Renal pelvis (tissue), 4 donors: ENCODE results near the gene HNRNPA1L2. TPM values are rescaled to one million over a fixed set of nuclear protein-coding genes. Genes with fewer than 3 reads are reported as not detected.
"Not testable (repeated sequence)": the region's sequence is repeated elsewhere in the genome, so short reads cannot be mapped to it uniquely, and the experiment has no call there.

ENCODE experiments used
- DNase-seq: peaks from one replicate; pipeline ENCODE4 v3.0.0-alpha.2; 2013
- polyA plus RNA-seq, 3 donors: library from polyadenylated mRNA; unstranded; fragments of 120-200 nt; gene quantifications; one replicate each; pipeline ENCODE4 v1.2.1, GENCODE V29; 2013; ENCODE audit not compliant: insufficient read length in 3 of 3

Gene HNRNPA1L2
- polyA plus RNA-seq, 3 donors: 22.0 to 23.8 (median 22.8) TPM

- peak; percentile 87 for DNase-seq
Observed at GRCh38 chr13:52617070-52618060, 24.9 kb upstream of the HNRNPA1L2 start.

- DNase-seq: not testable (repeated sequence)
Observed at GRCh38 chr13:52631083-52631690, 11.0 kb upstream of the HNRNPA1L2 start.

GRCh38 chr13:52638666-52639328 is 3.4 kb upstream of the HNRNPA1L2 start:
- no peak for DNase-seq

GRCh38 chr13:52644108-52644507 is 1.9 kb downstream of the HNRNPA1L2 start:
- DNase-seq: no peak

- no peak for DNase-seq
Observed at GRCh38 chr13:52646967-52647366, 4.7 kb downstream of the HNRNPA1L2 start.

- no peak for DNase-seq
Observed at GRCh38 chr13:52650731-52651130, 8.5 kb downstream of the HNRNPA1L2 start.

GRCh38 chr13:52651897-52652195 is 9.6 kb downstream of the HNRNPA1L2 start:
- no peak for DNase-seq

GRCh38 chr13:52652196-52652979 is 10.2 kb downstream of the HNRNPA1L2 start, which contains the start of gene SUGT1:
SUGT1 (plus strand) TSS chr13:52652836; CDS start chr13:52652921, 85 bp downstream.
- peak; percentile 98 for DNase-seq

GRCh38 chr13:52652980-52653303 is 10.7 kb downstream of the HNRNPA1L2 start:
- no peak for DNase-seq

GRCh38 chr13:52659340-52659739 is 17.1 kb downstream of the HNRNPA1L2 start:
- no peak for DNase-seq

- no peak for DNase-seq
Observed at GRCh38 chr13:52664272-52664671, 22.0 kb downstream of the HNRNPA1L2 start.

- no peak for DNase-seq
Observed at GRCh38 chr13:52665325-52665724, 23.1 kb downstream of the HNRNPA1L2 start.

GRCh38 chr13:52669677-52670076 is 27.4 kb downstream of the HNRNPA1L2 start:
- DNase-seq: no peak

GRCh38 chr13:52670726-52671125 is 28.5 kb downstream of the HNRNPA1L2 start:
- DNase-seq: no peak

- DNase-seq: no peak
Observed at GRCh38 chr13:52673465-52673864, 31.2 kb downstream of the HNRNPA1L2 start.

GRCh38 chr13:52677823-52678222 is 35.6 kb downstream of the HNRNPA1L2 start:
- DNase-seq: no peak

- not testable (repeated sequence) for DNase-seq
Observed at GRCh38 chr13:52685806-52686205, 43.6 kb downstream of the HNRNPA1L2 start.

- no peak for DNase-seq
Observed at GRCh38 chr13:52686376-52686775, 44.1 kb downstream of the HNRNPA1L2 start.
